HEK293 (cell line): ENCODE results near the gene COL1A2.

Experiments
- CTCF ChIA-PET: fragments of 350-600 bp; formaldehyde crosslinking; extraction: SDS; loops from one replicate; lab custom pipeline; 2021; ENCODE audit warnings: antibody characterized with exemption; lab: Yijun Ruan, JAX
- POLR2A ChIA-PET: fragments of 300-600 bp; formaldehyde crosslinking; extraction: SDS; loops from one replicate; lab custom pipeline; 2020; ENCODE audit warnings: antibody characterized with exemption, inconsistent platforms; lab: Yijun Ruan, JAX
- H3K27ac ChIP-seq: fragments of 200-500 bp; sonication (Bioruptor generic); 2 replicates; pipeline ENCODE4 v1.5.1; 2014; ENCODE audit warnings: low read depth, low read length, control low read depth, inconsistent platforms; ENCODE audit errors: extremely low read depth
- H3K36me3 ChIP-seq, 2 experiments: fragments of 200-500 bp in 1 of 2; sonication (Bioruptor generic) in 1 of 2; 1 replicate in 1 of 2; 2 replicates in 1 of 2; pipeline ENCODE4 v1.5.1; 2014 to 2017; ENCODE audit warnings: inconsistent platforms in 2 of 2, low read length in 2 of 2; ENCODE audit not compliant: control insufficient read depth in 2 of 2, insufficient read depth in 1 of 2
- H3K4me1 ChIP-seq: fragments of 200-500 bp; sonication (Bioruptor generic); 2 replicates; pipeline ENCODE4 v1.5.1; 2014; ENCODE audit warnings: mild to moderate bottlenecking, low read length, inconsistent platforms; ENCODE audit not compliant: control insufficient read depth, insufficient read depth
- H3K4me3 ChIP-seq: 2 replicates; pipeline ENCODE4 v1.5.1; 2011; ENCODE audit warnings: low read depth, mild to moderate bottlenecking, control low read depth, low read length, moderate library complexity
- H3K9me3 ChIP-seq: fragments of 200-500 bp; sonication (Bioruptor generic); 2 replicates; pipeline ENCODE4 v1.5.1; 2014; ENCODE audit warnings: low read depth, low read length, inconsistent platforms; ENCODE audit not compliant: control insufficient read depth, insufficient read depth
- MEIS1 ChIP-seq: sonication (generic); formaldehyde crosslinking; IDR thresholded peaks from 2 replicates; pipeline ENCODE4 v1.8.1; 2022; ENCODE audit warnings: missing genetic modification reagents, mild to moderate bottlenecking, borderline replicate concordance
- PBX3 ChIP-seq: sonication (generic); formaldehyde crosslinking; IDR thresholded peaks from 2 replicates; pipeline ENCODE4 v1.8.1; 2022; ENCODE audit warnings: mild to moderate bottlenecking, moderate library complexity, missing genetic modification reagents
- REST ChIP-seq: fragments of 450-650 bp; formaldehyde crosslinking; IDR thresholded peaks from 2 replicates; pipeline ENCODE4 v1.5.1; 2016; ENCODE audit warnings: missing biosample characterization, missing genetic modification characterization
- SP3 ChIP-seq: fragments of 450-650 bp; formaldehyde crosslinking; IDR thresholded peaks from 2 replicates; pipeline ENCODE4 v1.5.1; 2016; ENCODE audit warnings: missing biosample characterization, missing genetic modification characterization
- ZNF121 ChIP-seq: fragments of 450-650 bp; formaldehyde crosslinking; IDR thresholded peaks from 2 replicates; pipeline ENCODE4 v1.5.1; 2016; ENCODE audit warnings: missing biosample characterization, missing genetic modification characterization
- ZNF248 ChIP-seq: fragments of 450-650 bp; formaldehyde crosslinking; IDR thresholded peaks from 2 replicates; pipeline ENCODE4 v1.5.1; 2017; ENCODE audit warnings: missing biosample characterization, missing genetic modification characterization
- ZNF341 ChIP-seq: fragments of 450-650 bp; formaldehyde crosslinking; IDR thresholded peaks from 2 replicates; pipeline ENCODE4; 2016; ENCODE audit warnings: low read depth, missing biosample characterization, missing genetic modification characterization
- ZNF404 ChIP-seq: fragments of 450-650 bp; formaldehyde crosslinking; IDR thresholded peaks from 2 replicates; pipeline ENCODE4 v1.5.1; 2017; ENCODE audit warnings: missing biosample characterization, missing genetic modification characterization
- ZNF426 ChIP-seq: fragments of 450-650 bp; formaldehyde crosslinking; IDR thresholded peaks from 2 replicates; pipeline ENCODE4 v1.5.1; 2017; ENCODE audit warnings: missing biosample characterization, missing genetic modification characterization, mild to moderate bottlenecking, inconsistent platforms, moderate library complexity
- ZNF449 ChIP-seq: fragments of 450-650 bp; formaldehyde crosslinking; IDR thresholded peaks from 2 replicates; pipeline ENCODE4 v1.5.1; 2017; ENCODE audit warnings: missing biosample characterization, mild to moderate bottlenecking, missing genetic modification characterization, moderate library complexity
- ZNF558 ChIP-seq: fragments of 450-650 bp; formaldehyde crosslinking; IDR thresholded peaks from 2 replicates; pipeline ENCODE4 v1.5.1; 2016; ENCODE audit warnings: missing biosample characterization, missing genetic modification characterization
- ZNF610 ChIP-seq: fragments of 450-650 bp; formaldehyde crosslinking; IDR thresholded peaks from 2 replicates; pipeline ENCODE4 v1.5.1; 2016; ENCODE audit warnings: missing biosample characterization, missing genetic modification characterization, borderline replicate concordance
- ZNF639 ChIP-seq: fragments of 450-650 bp; formaldehyde crosslinking; IDR thresholded peaks from 2 replicates; pipeline ENCODE4 v1.5.1; 2016; ENCODE audit warnings: missing biosample characterization, missing genetic modification characterization
- ZNF747 ChIP-seq: fragments of 450-650 bp; formaldehyde crosslinking; IDR thresholded peaks from 2 replicates; pipeline ENCODE4 v1.5.1; 2016; ENCODE audit warnings: missing biosample characterization, missing genetic modification characterization
- ZNF785 ChIP-seq: fragments of 450-650 bp; formaldehyde crosslinking; IDR thresholded peaks from 2 replicates; pipeline ENCODE4 v1.5.1; 2016; ENCODE audit warnings: missing biosample characterization, missing genetic modification characterization
- ZSCAN4 ChIP-seq: fragments of 450-650 bp; formaldehyde crosslinking; IDR thresholded peaks from 2 replicates; pipeline ENCODE4 v1.5.1; 2017; ENCODE audit warnings: missing biosample characterization, missing genetic modification characterization

Gene COL1A2

GRCh38 chr7:94374231-94374630, 20.5 kb upstream of the COL1A2 start:
- ChIA-PET CTCF (interaction anchor here (0.6 to 1.1 kb wide), 2 partner anchors 44 to 66 kb away, joined by 3 to 6 read pairs; no protein-coding TSS in a partner anchor), POLR2A (no interaction called here)
- H3K9me3 ChIP-seq = no peaks in the 10 kb centered on the region
- H3K27ac ChIP-seq = no peak overlapping the region
- TF ChIP-seq ZNF610 = no peak
- peak; percentile 48 for TF ChIP-seq ZNF341
- H3K36me3 ChIP-seq = no peaks in the 10 kb centered on the region
- no peaks in the 10 kb centered on the region for H3K4me1 ChIP-seq
- no peak overlapping the region for H3K4me3 ChIP-seq

GRCh38 chr7:94374721-94375566, 19.8 kb upstream of the COL1A2 start:
- no peaks in the 10 kb centered on the region for H3K36me3 ChIP-seq
- no peak overlapping the region for H3K27ac ChIP-seq
- ChIA-PET POLR2A (interaction anchor here (0.7 kb wide), 2 partner anchors 9 to 261 kb away, joined by 4 read pairs; no protein-coding TSS in a partner anchor), CTCF (interaction anchor here (0.8 to 1.1 kb wide), 2 partner anchors 43 to 87 kb away, joined by 3 to 6 read pairs; no protein-coding TSS in a partner anchor)
- TF ChIP-seq SP3 (tag by site-specific recombination) (no peak), ZNF785 (tag by site-specific recombination) (no peak), ZNF449 (tag by site-specific recombination) (no peak), ZNF558 (no peak), ZNF121 (tag by site-specific recombination) (no peak), ZNF747 (tag by site-specific recombination) (no peak), ZNF426 (tag by site-specific recombination) (no peak), ZNF404 (no peak), MEIS1 (CRISPR knock-in tag) (no peak), REST (no peak), ZSCAN4 (tag by site-specific recombination) (no peak), PBX3 (CRISPR knock-in tag) (no peak), ZNF639 (no peak), ZNF248 (no peak)
- no peaks in the 10 kb centered on the region for H3K4me1 ChIP-seq
- H3K9me3 ChIP-seq = no peaks in the 10 kb centered on the region
- no peak overlapping the region for H3K4me3 ChIP-seq
